Calu3 (cell line): ENCODE data around the gene LTA4H. TPM values are rescaled to one million over a fixed set of nuclear protein-coding genes. Genes with fewer than 3 reads are reported as not detected.

Experiments
- BruUV-seq: library from RNA; stranded (reverse); fragments of 400-500 nt; replicated peaks from 2 replicates; lab custom pipeline; 2021; lab: Mats Ljungman, UMichigan
- CTCF ChIA-PET: fragments of 300-600 bp; sonication (Branson Sonifier 250); formaldehyde crosslinking; loops from one replicate; lab custom pipeline; 2022; ENCODE audit warnings: antibody characterized with exemption; lab: Charles Lee
- DNase-seq: peaks from one replicate; pipeline ENCODE4 v3.0.0; 2022
- H3K27ac Mint-ChIP-seq: one replicate; pipeline ENCODE4 v1.8.0; 2022; ENCODE audit warnings: mixed read lengths; ENCODE audit not compliant: unreplicated experiment
- H3K27me3 Mint-ChIP-seq: one replicate; pipeline ENCODE4 v1.8.0; 2022; ENCODE audit warnings: mixed read lengths; ENCODE audit not compliant: unreplicated experiment
- H3K36me3 Mint-ChIP-seq: one replicate; pipeline ENCODE4 v1.8.0; 2022; ENCODE audit warnings: mild to moderate bottlenecking, moderate library complexity, mixed read lengths; ENCODE audit not compliant: insufficient read depth, unreplicated experiment
- H3K4me1 Mint-ChIP-seq: one replicate; pipeline ENCODE4 v1.8.0; 2022; ENCODE audit warnings: mild to moderate bottlenecking, low read depth, mixed read lengths; ENCODE audit not compliant: unreplicated experiment
- H3K4me3 Mint-ChIP-seq: one replicate; pipeline ENCODE4 v1.8.0; 2022; ENCODE audit warnings: mild to moderate bottlenecking, low read depth, moderate library complexity, mixed read lengths; ENCODE audit not compliant: unreplicated experiment
- H3K9me3 Mint-ChIP-seq: one replicate; pipeline ENCODE4 v1.8.0; 2022; ENCODE audit warnings: low read depth, mixed read lengths; ENCODE audit not compliant: unreplicated experiment
- intact Hi-C: fragments of 100-400 bp; cut with micrococcal nuclease; formaldehyde crosslinking; loops from one replicate; pipeline ENCODE4 v1.10.0; 2022; ENCODE audit not compliant: unreplicated experiment
- total RNA-seq: library from RNA; stranded (reverse); gene quantifications from 2 replicates; pipeline ENCODE4 v1.2.3, GENCODE V29; 2022
- TF ChIP-seq, protein P1 (sequence below): fragments of 200-600 bp; IDR thresholded peaks from one replicate; pipeline ENCODE4 v1.8.0; 2022; ENCODE audit warnings: antibody characterized with exemption; ENCODE audit not compliant: unreplicated experiment

The LTA4H gene
- total RNA-seq, 1 experiment from 2014 or later = 105 TPM

DNA sequence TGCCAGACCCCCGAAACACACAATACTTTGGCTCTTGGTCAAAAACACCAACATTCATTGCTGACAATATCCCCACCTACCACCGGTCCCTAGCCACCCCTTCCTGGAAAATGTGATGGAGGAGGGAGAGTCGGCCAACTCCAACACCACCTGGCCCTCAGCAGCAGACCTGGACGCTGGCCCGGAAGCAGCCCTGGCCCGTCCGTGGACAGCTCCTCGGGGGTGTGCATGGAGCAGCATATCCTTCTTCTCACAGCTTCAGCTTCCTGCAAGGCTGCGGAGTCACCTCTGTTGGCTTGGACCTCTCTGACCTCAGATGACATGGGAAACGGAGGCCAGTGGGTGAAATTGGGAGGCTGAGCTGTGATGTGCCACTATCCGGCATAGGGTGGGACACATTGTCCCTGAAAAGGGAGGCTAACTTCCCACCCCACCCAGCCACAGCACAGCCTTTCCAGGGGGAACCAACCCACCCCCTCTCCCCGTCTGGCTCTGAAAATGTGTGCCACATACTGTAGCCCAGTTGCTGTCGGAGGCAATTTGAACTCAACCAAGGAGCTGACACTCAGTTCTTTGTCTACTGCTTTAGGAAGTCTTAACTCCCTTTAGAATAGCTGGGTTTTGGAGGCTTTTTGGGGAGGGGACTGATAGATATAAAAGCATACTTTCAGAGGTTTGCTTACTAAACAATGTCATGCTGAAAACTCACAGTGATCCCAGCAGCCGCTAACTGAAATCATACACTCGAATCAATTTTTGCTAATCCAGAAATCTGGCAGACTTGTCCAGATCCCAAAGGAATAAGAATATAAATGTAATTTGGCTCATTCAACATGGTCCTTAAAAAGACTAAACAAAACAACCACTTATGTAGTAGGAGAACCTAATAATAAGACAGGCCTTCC is 43.1 kb upstream of the LTA4H start:
- H3K4me1 Mint-ChIP-seq = peaks cover 13% of the 10 kb centered on the region
- CTCF ChIA-PET = interaction anchor here (0.6 kb wide), 1 partner anchor 11 kb away, joined by 3 read pairs; no protein-coding TSS in a partner anchor
- TF ChIP-seq, protein P1, sequence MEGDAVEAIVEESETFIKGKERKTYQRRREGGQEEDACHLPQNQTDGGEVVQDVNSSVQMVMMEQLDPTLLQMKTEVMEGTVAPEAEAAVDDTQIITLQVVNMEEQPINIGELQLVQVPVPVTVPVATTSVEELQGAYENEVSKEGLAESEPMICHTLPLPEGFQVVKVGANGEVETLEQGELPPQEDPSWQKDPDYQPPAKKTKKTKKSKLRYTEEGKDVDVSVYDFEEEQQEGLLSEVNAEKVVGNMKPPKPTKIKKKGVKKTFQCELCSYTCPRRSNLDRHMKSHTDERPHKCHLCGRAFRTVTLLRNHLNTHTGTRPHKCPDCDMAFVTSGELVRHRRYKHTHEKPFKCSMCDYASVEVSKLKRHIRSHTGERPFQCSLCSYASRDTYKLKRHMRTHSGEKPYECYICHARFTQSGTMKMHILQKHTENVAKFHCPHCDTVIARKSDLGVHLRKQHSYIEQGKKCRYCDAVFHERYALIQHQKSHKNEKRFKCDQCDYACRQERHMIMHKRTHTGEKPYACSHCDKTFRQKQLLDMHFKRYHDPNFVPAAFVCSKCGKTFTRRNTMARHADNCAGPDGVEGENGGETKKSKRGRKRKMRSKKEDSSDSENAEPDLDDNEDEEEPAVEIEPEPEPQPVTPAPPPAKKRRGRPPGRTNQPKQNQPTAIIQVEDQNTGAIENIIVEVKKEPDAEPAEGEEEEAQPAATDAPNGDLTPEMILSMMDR = no peak
- BruUV-seq = no TSS peak
- H3K27me3 Mint-ChIP-seq = no peaks in the 10 kb centered on the region
- H3K27ac Mint-ChIP-seq = no peak overlapping the region
- H3K9me3 Mint-ChIP-seq = no peaks in the 10 kb centered on the region
- intact Hi-C loops = no loop called here
- DNase-seq = no peak
- H3K4me3 Mint-ChIP-seq = no peak overlapping the region
- H3K36me3 Mint-ChIP-seq = peaks cover 2% of the 10 kb centered on the region

GRCh38 chr12:96077081-96077480 is 41.7 kb upstream of the LTA4H start:
- H3K4me1 Mint-ChIP-seq = peaks cover 27% of the 10 kb centered on the region
- H3K4me3 Mint-ChIP-seq = no peak overlapping the region
- CTCF ChIA-PET = no interaction called here

DNA sequence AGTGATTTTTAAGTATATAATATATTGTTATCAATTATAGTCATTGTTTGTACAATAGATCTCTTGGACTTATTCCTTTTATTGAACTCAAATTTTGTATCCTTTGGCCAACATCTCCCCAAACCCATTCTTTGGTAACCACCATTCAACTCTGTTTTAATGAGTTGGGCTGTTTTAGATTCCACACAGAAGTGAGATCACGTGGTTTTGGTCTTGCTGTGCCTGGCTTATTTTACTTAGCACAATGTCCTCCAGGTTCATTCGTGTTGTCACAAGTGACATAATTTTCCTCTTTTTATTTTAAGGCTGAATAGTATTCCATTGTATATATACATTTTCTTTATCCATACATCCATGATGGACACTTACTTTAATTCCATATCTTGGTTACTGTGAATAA is 40.2 kb upstream of the LTA4H start:
- Mint-ChIP-seq H3K27ac (no peak overlapping the region), H3K27me3 (no peaks in the 10 kb centered on the region), H3K36me3 (peaks cover 5% of the 10 kb centered on the region), H3K4me1 (peaks cover 36% of the 10 kb centered on the region), H3K4me3 (no peak overlapping the region), H3K9me3 (no peaks in the 10 kb centered on the region)
- BruUV-seq = no TSS peak
- CTCF ChIA-PET = no interaction called here
- no peak for DNase-seq
- TF ChIP-seq, protein P1 = no peak
- intact Hi-C loops = no loop called here

More at GRCh38 chr12:96077081-96077480, 41.7 kb upstream of the LTA4H start:
- TF ChIP-seq, protein P1 = no peak
- peaks cover 5% of the 10 kb centered on the region for H3K36me3 Mint-ChIP-seq
- H3K27me3 Mint-ChIP-seq = no peaks in the 10 kb centered on the region
- intact Hi-C loops = no loop called here
- no TSS peak for BruUV-seq
- H3K9me3 Mint-ChIP-seq = no peaks in the 10 kb centered on the region
- no peak for DNase-seq
- no peak overlapping the region for H3K27ac Mint-ChIP-seq

- CTCF ChIA-PET = interaction anchor here (0.7 to 2.1 kb wide), 6 partner anchors 9 to 443 kb away, joined by 3 to 13 read pairs (median 4); no protein-coding TSS in a partner anchor
- no peaks in the 10 kb centered on the region for H3K9me3 Mint-ChIP-seq
- H3K4me3 Mint-ChIP-seq = peak overlapping the region; percentile 3
- BruUV-seq = no TSS peak
- H3K36me3 Mint-ChIP-seq = peaks cover 5% of the 10 kb centered on the region
- H3K27me3 Mint-ChIP-seq = no peaks in the 10 kb centered on the region
- H3K27ac Mint-ChIP-seq = peak overlapping the region; percentile 31
- DNase-seq = peak; percentile 66
- intact Hi-C loops = loop anchor here (5.0 kb wide), 1 partner anchor 124 kb away; no protein-coding TSS in a partner anchor
- TF ChIP-seq, protein P1 = no peak
- peaks cover 39% of the 10 kb centered on the region for H3K4me1 Mint-ChIP-seq
Measured at GRCh38 chr12:96073346-96074330, 38.3 kb upstream of the LTA4H start.
